Stimulated activated CD4-positive, alpha-beta T cell treated with anti-CD3 and anti-CD28 coated beads, Interleukin-2, amount 100 ng/mL, for 4 hours (primary cell): Measurements from ENCODE around the gene IFI6.
"Not testable (repeated sequence)": the region's sequence is repeated elsewhere in the genome, so short reads cannot be mapped to it uniquely, and the experiment has no call there.

Experiments used
- DNase-seq: peaks from one replicate; pipeline ENCODE4 v3.0.0-alpha.2; 2020; ENCODE audit warnings: low read depth

IFI6 gene

DNA sequence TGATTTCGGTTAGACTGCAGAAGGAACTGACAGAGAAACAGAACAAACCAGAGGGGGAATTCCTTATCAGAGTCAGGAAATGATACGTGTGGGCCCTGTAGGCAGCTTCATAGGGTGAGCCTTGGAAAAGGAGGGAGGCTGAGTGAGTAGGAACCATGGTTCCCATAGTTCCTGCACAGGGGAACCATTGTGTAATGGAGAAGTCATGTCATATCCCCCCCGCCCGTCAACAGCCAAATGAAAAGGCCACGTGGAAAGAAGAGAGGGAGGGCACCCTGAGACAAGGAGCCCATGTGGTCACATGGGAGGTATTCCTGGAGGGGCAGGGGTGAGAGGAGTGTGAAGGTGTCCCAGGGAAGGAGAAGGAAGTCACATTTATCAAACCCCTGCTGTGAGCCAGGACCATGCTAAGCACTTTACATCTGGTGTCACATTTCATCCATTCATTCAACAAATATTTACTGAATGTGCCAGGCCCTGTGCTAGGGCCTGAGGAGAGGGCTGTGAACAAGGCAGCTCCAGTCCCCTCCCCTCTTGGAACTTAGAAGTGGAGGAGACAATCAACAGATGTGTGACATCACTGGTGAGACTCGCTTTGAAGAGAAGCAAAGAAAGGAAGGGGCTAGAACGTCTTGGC lies 21.3 kb downstream of the IFI6 start:
- DNase-seq = no peak

DNA sequence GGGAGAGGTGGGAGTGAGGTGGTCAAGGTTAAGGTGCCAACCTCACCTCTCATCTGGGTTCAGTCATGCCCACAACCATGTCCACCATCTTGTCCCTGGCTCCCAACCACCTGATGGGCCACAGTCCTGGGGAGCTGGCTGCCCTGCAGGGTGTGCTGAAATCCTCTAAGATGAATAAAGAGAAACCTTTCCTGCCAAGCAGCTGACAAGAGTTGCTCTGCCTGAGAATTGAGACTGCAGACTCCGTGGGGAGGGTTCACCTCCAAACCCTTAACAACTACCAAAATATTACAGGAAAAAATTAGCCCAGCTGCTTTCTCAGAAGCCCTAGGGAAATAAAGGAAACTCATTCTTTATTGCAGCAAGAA lies 21.8 kb downstream of the IFI6 start:
- no peak for DNase-seq

DNA sequence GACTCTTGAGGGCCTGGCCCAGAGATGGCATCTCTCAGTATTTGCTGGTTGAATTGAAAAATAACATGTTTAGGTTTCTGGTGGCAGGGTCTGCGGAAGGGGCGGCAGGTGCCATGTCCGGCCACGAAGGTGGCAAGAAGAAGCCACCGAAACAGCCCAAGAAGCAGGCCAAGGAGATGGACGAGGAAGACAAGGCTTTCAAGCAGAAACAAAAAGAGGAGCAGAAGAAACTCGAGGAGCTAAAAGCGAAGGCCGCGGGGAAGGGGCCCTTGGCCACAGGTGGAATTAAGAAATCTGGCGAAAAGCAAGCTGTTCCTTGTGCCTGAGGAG lies 22.7 kb downstream of the IFI6 start:
- DNase-seq = no peak

DNA sequence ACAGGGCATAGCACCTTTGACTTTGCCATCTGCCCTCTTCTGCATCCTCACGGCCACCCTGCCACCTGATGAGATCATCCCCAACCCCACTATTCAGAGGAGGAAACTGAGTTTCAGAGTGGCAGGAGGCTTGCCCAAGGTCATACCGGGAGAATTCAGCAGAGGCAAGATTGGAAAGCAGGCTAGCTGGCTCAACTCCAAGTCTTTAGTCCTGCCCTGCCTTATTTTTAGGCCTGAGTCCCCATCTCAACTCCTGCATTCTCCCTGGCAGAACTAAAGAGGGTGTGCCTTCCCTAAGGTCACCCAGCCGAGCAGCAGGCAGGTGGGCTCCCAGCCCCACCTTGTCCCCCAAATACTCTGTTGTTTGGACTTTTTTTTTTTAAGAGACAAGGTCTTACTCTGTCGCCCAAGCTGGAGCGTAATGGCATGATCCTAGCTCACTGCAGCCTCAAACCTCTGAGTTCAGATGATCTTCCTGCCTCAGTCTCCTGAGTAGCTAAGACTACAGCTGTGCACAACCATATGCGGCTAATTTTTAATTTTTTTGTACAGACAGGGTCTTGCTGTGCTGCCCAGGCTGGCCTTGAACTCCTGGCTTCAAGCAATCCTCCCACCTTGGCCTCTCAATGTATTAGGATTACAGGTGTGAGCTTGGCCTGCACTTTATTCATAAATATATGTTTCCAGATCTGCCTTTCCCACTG lies 23.2 kb downstream of the IFI6 start:
- no peak for DNase-seq

DNA sequence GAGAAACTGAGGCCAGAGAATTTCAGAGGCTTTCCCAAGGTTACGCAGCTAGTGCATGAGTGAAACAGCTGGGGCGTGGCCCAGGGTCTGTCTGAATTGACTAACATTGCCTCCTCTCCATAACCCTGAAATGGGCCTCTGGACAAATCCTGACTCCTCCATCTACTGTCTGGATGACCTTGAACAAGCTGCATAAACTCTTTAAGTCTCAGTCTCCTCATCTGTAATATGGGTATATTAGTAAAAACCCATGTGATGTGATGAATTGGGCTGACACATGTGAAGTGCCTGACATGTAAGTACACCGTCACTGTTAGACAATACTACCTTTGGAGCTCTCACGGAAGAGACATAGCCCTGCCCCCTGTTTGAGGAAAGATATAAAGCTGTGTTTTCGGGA lies 24.7 kb downstream of the IFI6 start:
- no peak for DNase-seq

DNA sequence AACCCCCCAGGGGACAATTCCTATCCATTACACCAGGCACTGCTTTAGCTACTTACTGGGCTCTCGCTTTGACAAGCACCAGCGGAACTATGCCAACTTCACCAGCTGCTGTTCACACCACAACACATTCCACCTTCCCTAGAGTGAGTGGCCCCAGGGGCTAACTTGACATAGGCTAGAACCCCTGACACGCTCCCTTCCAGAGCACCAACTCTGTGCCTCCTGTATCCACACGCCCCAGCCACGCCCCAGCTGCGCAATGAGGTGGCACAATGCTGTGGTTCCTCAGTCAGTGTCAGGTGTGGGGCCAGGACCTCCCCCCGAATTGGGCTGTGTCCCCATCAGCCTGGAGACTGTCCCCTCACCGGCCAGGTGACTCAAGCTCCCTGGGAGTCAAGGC lies 25.3 kb downstream of the IFI6 start:
- no peak for DNase-seq

DNA sequence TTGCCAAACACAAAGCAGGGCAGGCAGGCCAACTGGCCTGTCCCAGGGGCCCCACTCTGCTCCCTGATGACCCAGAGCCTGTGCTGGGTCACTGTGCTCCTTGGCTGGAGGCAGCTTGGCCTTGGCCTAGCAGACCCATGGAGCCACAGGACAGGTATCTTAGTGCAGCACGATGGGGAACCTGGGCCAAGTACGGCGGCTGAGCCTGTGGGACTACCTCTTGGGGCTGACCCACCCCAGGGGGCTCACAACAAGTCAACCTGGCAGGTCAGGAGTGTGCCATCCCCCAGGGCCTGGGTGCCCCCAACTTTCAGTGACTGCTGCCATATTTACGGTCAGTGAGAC lies 26.9 kb downstream of the IFI6 start:
- no peak for DNase-seq

DNA sequence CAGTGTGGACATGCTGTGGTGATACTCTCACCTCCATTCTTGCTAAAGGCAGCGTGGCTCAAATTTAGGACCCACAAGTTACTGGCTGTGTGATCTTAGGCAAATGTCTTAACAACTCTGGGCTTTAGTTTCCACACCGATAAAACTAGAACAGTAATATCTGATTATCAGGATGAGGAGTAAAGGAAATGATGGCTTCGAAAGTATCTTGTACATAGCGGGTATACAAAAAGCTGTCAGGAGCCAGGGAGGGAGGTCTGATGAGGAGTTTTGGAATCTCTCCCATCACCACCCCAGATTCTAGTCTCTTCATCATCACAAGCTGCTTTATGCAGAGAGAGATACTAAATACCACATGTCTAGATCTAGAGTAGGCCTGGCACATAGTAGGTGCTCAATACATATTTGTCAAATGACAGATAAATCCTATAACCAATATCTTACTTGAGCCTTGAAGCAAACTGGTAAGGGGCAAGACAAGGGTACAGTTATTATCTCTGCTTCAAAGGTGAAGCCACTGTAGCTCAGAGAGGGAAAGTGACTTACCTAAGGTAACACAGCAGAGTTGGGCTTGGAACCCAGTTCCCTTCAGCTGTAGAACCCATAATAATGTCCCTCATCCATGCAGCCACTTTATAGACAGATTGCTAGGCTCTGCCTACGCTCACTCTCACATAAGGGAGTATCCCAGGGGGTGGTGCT lies 27.5 kb downstream of the IFI6 start:
- no peak for DNase-seq

DNA sequence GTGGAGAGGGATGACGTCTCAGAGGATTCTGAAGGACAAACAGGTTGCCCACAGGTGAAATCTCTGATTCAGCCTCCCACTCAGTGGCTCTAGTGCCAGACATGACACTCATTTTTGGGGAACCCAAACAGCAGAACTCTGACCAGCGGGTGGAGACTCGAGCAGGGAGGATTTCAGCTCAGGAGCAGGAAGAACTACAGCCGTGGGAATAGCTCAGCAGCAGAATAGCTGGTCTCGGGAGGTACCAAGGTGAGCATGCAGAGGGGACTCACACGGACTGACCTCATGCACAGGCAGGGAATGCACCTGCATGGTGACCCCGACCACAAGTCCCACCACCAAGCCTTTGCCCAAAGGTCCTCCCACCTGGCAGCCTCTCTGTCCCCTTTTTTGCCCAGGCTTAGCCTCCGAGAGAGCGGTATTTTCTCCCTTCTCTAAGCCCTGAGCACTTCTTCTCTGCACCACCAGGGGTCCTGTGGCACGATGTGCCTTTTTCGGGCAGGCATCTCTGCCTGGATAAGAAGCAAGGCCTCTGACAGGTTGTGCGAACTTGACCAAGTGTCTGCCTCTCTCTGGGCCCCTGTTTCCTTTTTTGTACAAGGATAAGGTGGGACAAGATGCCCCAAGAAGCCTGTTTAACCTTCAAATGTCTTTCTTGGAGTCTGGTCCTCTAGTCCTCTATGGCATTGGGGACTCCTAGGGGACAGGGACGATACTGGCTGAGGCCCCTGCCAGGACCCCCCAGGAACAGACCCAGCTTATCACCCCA lies 28.2 kb downstream of the IFI6 start:
- peak; percentile 64 for DNase-seq

DNA sequence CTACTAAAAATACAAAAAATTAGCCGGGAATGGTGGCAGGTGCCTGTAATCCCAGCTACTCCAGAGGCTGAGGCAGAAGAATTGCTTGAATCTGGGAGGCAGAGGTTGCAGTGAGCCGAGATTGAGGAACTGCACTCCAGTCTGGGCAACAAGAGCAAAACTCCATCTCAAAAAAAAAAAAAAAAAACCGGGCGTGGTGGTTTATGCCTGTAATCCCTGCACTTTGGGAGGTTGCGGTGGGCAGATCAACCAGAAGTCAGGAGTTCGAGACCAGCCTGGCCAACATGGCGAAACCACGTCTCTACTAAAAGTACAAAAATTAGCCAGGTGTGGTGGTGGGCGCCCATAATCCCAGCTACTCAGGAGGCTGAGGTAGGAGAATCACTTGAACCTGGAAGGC lies 31.5 kb downstream of the IFI6 start:
- DNase-seq = not testable (repeated sequence)

DNA sequence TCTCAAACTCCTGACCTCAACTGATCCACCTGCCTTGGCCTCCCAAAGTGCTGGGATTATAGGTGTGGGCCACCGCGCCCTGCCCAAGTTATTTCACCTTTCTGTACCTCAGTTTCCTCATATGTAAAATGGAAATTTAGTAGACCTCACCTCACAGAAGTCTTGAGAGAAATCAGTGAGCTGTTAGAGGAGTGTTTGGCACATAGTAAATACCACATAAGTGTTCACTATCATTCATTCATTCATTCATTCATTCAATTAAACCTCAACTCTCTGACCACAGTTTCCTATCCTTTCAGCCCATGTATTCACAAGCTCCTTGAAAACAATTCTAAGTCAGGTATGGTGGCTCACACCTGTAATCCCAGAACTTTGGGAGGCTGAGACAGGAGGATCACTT lies 33.2 kb downstream of the IFI6 start:
- DNase-seq = no peak

DNA sequence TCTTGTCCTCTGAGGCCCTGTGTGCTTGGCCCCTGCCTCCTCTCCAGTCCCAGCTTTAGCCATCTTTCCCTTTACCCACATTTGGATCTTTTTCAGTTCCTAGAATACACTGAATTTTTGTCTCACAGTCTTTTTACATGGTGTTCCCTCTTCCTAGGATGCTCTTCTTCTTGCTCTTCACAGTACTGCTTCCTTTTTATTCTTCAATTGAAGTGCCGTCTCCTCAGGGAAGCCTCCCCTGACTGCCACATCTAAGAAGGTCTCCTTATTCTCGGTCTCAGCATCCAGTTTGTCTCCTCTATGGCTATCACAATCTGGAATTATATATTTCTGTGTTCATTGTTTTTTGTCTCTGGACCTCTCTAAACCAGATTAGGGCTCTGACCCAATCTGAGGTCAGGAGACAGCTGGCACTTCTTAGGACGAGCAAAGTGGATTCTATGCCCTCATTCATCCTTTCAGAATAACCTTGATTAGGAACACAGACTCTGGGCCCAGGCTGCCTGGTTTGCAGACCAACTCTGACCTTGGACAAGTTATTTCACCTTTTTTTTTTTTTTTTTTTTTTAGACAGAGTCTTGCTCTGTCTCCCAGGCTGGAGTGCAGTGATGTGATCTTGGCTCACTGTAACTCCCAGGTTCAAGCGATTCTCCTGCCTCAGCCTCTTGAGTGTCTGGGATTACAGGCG lies 33.8 kb downstream of the IFI6 start:
- DNase-seq = no peak

DNA sequence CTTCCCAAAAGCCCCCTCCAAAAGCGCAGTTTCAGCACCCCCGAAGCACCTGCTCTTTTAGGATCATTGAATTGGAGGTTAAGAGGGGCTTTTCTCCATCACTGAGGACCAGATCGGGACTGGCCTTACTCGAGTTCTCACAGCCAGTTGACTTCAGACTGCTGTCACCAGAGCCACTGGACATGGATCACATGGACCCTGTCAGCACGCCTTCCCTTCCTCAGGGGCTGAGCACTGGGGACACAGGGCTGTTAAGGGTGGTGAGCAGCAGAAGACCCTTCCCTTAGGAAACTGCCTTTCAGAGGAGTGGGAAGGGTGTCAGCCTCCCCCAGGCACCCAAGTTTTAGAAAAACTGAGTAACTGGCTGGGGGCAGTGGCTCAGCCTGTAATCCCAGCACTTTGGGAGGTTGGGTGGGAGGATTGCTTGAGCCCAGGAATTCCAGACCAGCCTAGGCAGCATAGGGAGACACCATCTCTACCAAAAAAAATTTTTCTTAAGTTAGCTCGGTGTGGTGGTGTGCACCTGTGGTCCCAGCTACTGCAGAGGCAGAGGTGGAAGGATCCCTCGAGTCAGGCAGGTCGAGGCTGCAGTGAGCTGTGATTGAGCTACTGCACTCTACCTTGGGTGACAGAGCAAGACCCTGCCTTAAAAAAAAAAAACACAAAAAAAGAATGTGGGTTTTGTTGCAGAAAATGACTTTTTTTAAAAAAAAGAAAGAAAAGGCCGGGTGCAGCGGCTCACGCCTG lies 36.4 kb downstream of the IFI6 start:
- DNase-seq = no peak

DNA sequence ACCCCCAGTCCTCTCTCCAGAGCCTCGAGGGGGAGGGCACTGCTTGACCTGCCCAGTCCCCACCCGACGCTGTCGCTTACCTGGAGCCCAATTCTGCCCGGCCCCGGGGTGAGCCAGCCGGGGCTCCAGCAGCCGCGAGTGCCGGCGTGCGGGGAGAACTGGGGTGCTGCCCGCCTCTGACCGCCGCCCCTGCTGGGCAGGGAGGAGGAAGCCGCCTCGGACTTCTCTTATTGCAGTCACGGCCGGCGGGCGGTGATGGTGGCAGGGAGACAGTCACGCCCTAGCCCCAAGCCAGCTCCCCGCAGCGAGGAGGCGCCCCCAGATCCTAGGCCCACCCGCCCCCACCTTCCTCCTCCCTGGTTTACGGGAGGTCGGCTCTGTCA lies 37.0 kb downstream of the IFI6 start, which contains the start of gene FGR:
Gene FGR (minus strand): TSS at position 201 of the 383 bp plus-strand sequence. CDS start 11,269 bp downstream, outside the sequence.
- no peak for DNase-seq

DNA sequence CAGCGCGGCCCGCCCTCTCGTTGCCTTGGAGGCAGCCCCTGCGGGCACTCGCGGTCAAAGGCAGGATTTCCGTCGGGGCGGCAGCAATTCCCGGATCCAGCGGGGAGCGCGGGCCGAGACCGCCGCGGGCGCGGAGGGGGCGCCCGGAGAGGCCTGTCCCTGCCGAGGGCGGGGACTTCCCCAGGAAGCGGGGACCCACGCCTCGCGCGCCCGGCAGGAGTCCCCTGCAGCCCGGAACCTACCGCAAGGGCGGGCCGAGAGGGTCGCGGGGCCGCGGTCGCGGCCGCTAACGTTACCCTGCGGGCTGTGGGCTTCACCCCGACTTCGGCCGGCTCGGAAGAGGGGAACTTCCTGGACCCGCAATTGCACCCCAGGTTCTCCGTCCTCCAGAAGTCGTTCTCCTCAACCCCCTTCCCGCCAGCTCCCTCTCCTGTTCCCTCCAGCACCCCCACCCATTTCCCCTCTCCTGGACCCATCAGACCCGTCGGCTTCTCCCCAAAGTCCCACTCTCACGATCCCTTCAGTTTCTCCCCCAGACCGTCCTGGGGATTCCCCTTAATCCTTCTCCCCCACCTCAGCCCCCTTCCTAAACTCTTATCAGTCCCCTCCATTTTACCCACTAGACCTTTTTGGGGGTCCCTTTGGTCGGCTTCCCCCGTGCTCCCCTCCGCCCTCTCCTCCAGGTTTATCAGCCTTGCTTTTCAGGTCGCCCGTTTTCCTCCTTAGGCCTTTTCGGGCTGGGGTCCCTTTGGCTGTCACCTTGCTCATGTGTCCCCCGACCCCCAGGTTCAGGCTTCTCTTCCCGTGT lies 37.6 kb downstream of the IFI6 start:
- DNase-seq = no peak

DNA sequence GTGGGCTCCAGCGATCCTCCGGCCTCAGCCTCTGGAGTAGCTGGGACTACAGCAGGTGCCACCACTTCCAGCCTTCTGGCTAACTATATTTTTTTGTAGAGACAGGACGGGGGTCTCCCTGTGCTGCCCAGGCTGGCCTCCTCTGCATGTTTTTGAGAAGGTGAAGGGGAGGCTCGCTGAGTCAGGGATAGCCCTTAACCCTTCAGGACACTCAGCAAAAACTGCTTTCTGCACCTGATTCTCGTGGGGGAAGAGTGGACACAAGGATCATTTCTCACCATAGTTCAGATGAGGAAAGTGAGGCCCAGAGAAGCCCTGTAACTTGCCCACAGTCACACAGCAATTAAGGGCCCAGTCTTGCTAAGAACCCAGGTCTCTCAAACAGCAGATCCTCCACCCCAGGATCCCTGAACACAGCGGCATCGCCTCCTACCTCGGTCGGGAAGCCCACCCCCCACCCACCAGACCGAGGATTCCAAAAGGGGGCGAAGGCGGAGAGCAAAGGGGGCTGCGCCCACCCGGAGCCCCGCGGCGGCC lies 38.3 kb downstream of the IFI6 start:
- DNase-seq = no peak

DNA sequence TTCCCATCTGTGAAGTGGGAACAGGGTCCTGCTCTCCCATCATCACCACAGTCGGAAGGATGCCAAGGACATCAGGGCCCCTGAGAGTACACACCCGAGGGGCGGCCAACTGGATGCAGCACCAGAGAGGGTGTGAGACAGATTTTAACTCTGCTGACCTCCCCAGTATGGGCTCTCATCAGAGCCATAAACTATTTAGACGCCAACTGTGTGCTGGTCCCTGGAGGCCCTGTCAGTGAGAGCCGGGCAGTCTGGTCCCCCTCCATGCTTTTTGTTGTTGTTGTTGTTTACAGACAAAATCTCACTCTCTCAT lies 38.7 kb downstream of the IFI6 start:
- DNase-seq = no peak

DNA sequence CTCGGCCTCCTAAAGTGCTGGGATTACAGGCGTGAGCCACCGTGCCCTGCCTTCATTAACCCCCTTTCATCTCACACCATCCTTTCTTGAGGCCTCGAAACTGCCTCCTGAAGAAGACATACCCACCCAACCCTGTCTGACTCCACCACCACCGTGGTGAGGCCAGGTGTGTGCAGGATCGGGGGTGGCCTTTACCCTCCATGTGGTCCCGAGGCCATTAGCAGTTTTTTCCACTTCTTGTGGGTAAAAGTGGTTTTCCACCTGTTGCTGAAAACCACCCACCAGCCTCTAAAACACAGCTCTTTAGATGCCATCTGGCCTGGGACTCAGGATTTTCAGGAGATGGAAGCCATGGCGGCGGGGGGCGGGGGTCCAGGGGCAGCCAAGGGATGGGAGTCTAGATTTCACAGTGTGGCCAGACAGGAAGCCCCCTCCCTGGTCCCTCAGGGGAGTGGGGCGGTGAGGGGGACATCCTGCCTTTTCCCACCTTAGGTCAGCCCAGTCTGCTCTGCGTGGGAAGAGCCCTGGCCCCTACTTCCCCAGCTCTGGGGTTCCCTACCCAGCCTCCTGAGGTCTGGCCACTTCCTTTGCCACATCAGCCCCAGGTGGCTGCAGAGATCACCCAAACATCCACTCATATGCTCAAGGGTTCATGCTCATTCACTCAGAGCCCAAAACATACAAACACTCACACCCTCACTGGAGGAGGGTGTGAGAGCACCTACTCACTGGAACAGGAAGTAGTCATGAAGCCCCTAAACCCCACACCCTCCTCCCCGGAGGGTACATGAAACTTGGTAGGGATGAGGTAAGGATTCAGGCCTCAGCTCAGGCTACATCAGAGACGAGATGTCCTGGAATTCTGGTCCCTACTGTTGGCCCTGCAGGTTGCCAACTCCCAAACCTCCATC lies 39.4 kb downstream of the IFI6 start:
- DNase-seq = peak; percentile 69

DNA sequence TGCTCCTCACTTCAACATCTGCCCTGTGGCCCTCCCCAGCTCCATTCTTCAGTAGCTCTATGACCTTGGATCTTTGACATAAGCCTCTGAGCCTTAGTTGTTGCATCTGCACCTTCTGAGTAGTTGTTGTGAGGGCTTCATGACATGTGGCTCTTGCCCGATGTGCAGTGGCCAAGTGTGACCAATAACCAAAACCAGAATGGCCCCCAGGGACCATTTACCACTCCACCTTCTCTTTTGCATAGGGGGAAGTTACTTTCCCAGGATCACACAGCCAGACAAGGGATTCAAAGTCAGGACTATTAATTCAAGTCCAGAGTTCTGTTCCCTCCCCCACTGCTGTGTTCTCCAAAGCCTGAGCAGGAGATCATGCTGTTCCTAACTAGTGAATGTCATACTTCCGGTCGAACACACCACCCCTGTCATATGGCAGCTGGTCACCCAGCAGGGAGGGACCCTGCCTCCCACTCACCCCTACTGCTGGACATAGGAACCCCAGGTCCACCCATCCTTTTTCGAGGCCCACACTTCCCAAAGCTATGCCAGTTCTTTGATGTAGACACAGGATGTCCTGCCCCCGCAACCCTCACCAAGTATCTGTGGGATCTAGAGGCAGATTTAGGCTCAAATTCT lies 41.0 kb downstream of the IFI6 start:
- DNase-seq = no peak
